A204.1 (cell line): ENCODE results near the gene HNRNPLL.

Experiments used
- FAIRE-seq: peaks from 2 replicates; lab custom pipeline; 2012; peaks lifted over from hg19 to GRCh38; lab: Jason Lieb, UNC

HNRNPLL gene

GRCh38 chr2:38592951-38593350, 9.8 kb downstream of the HNRNPLL start:
- no peak for FAIRE-seq

- no peak for FAIRE-seq
Measured at GRCh38 chr2:38591152-38591551, 11.6 kb downstream of the HNRNPLL start.

GRCh38 chr2:38590053-38590452, 12.7 kb downstream of the HNRNPLL start:
- FAIRE-seq = no peak

GRCh38 chr2:38586931-38587330, 15.8 kb downstream of the HNRNPLL start:
- no peak for FAIRE-seq

DNA sequence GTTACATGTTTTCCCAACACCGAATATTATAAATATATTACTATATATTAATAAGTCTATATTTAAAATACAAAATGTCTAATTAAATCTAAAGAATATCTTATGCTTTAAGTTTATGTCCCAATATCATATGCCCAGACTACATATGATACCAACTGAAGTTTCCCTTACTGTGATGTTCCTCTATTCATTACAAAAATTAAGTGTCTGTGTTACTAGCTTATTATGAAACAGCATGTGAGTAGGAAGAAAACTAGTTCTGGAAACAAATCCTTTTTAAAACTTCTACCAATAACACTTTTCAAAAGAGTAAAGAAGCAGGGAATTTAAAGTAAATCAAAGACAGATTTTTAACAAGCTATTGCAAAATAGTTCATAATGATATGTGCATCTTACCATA, 17.8 kb downstream of the HNRNPLL start:
- FAIRE-seq = no peak

DNA sequence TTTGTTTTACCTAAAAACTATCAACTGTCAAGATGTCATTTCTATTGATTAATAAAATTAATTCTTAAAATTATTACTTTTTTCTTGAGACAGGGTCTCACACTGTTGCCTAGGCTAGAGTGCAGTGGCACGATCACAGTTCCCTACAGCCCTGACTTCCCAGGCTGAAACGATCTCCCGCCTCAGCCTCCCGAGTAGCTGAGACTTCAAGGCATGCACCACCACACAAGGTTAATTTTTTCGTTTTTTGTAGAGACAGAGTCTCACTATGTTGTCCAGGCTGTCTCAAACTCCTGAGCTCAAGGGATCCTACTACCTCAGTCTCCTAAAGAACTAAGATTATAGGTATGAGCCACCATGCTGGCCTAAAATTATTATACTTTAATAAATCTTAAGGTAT, 18.7 kb downstream of the HNRNPLL start:
- no peak for FAIRE-seq

- no peak for FAIRE-seq
Measured at GRCh38 chr2:38583524-38583923, 19.2 kb downstream of the HNRNPLL start.

DNA sequence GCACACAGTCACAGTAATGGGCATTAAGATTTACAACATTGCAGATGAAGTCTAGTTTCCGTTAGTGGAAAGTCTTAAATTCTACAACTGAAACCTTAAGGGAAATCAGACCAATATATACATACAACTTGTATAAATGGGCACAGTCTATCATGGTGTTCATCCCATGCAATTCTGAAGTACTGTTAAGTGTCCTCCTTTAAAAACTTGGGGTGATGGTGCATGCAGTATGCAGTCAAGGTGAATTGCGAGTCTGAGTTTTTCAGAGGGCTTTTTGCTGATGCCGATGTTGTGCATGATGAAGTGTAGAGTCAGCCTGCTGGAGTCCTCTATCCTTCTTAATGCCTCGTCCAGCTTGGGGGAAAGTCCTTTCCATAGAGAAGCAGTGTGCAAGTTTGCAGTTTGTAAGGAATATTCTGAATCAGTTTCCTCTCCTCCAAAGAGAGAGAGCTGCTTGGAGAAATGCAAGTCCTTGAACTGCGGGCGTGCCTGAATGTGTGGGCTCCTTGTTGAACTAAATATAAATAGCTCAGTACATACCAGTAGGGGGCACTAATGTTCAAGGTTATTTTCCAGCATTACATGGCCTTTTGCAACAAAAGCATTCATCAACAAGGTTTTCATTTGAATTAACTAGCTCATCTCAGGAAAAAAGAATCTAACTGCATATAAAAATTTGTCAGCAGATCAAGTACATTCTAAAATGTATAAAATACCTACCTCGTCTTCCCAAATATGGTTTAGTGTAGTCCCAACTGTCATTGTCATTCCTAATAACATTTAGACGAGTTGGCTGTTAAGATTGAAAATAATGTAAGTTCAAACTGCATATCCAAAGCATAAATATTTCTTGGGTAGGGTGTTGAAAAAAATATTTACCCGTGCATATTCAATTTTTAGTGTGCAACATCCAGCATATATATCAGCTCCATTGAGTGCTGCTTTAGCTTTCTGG, 21.3 kb downstream of the HNRNPLL start:
- FAIRE-seq = peak; percentile 87

- FAIRE-seq = no peak
Measured at GRCh38 chr2:38580115-38580636, 22.6 kb downstream of the HNRNPLL start.

- no peak for FAIRE-seq
Measured at GRCh38 chr2:38578832-38579231, 23.9 kb downstream of the HNRNPLL start.

DNA sequence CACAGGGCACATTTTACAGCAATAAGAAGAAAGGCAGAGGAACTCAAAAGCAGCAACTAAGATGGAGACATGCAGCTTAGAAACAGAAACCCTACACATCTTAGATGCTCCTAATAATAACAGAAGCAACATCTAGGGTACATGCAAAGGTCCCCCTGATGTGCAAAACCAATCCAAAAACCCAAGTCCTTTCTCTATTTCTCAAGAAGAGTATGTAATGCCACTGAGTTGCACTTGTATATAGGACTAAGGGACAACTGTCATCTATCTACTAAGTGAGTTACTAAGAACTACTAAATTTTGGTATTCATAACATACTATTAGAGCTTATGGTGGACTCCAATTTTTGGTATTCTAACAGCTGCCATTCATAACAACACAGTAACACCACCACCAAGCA, 28.4 kb downstream of the HNRNPLL start:
- no peak for FAIRE-seq

DNA sequence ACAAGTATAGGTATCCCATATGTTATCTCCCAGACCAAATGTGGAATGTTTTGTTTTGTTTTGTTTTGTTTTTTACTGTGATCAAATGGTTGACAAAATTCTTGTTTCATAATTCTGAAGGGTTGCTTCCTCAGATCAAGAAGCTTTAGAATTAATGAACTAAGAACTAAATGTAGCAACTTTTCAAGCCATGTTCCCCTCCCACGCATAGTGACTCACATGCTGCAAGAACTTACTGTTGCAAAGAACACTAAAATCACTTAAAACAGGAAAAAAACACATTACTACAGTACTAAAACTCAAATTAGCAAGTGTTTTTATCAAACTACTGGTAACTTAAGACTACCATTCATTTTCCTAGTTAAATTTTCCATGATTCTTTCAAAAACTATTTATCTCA, 30.6 kb downstream of the HNRNPLL start:
- FAIRE-seq = no peak

DNA sequence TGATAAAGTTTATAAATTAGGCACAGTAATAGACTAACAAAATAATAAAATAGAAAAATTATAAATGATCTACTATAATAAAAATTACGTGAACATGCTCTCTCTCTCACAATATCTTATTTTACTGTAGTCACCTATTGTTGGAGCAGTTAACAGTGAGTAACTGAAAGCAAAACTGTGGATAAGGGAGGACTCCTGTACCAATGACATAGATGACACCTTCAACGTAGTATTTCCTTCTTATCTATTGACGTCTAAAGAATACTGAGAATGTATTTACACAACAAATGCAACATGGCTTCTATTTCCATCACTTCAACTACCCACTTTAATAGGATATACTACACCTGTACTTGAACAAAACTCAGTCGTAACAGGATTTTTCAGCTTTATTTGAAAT, 31.5 kb downstream of the HNRNPLL start:
- no peak for FAIRE-seq

GRCh38 chr2:38568724-38569436, 33.8 kb downstream of the HNRNPLL start:
- FAIRE-seq = no peak

- FAIRE-seq = no peak
Measured at GRCh38 chr2:38565333-38565732, 37.4 kb downstream of the HNRNPLL start.

- FAIRE-seq = no peak
Measured at GRCh38 chr2:38561691-38562090, 41.0 kb downstream of the HNRNPLL start.

GRCh38 chr2:38560092-38560491, 42.6 kb downstream of the HNRNPLL start:
- FAIRE-seq = no peak

DNA sequence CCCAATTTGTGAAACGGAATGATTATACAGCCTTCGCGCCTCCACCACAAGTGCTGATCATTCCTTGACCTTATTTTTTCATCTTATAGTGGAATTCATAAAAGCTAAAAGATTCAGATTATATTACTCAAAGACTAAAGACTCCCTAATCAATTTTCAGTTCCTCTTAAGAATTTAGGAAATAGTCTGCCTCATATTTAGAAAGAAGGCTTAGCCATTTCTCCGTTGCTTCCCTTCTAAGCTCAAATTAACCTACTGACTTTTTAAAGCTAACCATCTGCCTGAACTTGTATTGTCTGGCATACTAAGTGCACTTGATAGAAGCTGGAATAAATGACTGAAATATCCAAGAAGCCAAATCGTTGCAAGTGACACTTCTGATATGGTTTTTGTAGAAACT, 44.7 kb downstream of the HNRNPLL start:
- FAIRE-seq = no peak

DNA sequence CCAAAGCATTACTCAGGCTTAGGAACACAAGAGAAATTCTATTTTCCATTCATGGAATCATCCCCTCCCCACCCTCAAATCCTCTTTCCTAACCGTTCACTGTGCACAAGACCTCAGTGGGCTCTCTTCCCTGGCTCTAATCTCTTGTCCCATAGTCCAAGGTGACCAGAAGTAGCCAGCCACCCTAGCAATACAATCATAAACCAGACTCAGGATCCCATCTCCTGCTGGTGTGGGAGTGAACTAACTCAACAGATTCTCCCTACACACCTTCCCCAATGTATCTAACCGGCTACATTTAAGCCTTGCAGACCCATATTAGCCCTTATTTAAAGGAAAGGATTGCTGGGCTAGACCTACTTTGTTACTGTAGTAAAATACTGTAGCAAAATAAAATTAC, 45.5 kb downstream of the HNRNPLL start:
- no peak for FAIRE-seq

DNA sequence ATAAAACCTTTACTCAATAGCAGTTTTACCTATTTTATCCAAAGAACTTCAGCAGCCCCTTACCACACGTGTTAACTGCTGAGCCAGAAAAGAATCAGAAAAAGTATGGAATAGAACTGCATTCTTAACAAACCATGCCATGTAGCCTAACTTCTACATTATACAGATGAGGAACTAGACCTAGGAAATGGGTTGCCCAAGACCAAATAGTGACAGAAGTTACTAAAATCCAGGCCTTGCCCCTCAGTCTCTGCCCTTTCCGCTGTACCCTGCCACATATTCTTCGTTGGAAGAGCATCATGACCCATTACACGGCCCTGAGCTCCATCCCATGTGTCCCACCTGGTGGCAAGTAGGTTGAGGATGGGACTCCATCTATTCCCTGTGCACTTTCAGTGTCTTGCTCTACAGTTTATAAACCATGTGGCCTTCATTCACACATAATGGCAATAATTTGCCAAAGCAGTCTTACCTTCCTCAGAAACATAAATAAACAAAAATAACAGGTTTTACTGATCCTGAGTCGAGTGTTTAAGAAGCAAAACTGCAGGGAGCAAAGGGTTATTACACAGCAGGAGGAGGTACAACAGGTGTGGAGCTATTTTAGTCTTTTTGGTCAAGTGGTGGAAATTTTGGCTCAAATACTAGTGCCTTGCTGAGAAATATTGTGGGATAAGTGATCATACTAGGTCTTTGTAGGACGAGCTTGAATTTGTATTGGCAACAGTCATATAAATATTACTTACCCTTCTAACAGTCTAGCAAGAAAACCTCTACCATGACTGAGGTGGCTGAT, 46.5 kb downstream of the HNRNPLL start:
- FAIRE-seq = no peak

DNA sequence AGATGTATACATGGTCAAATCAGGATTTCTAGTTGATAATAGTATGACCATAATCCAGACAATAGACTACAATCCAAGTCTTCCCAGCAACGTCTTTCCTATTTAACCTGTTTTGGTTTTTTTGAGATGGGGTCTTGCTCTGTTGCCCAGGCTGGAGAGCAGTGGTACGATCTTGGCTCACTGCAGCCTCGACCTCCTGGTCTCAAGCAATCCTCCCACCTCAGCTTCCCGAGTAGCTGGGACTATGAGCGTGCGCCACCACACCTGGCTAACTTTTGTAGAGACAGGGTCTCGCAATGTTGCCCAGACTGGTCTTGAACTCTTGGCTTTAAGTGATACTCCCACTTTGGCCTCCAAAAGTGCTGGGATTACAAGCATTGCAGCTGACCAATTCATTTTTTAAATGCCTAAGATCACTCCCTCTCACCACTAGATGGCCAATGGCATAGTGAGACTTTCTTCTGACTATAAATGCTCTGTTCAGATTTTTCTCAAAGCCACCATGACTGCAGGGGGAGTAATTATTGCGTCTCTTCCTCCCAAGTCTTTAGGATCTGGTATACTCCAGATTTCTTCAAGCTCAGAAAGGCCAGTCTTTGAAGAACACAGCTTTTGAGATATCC, 47.6 kb downstream of the HNRNPLL start:
- peak; percentile 51 for FAIRE-seq

GRCh38 chr2:38553554-38553953, 49.2 kb downstream of the HNRNPLL start:
- FAIRE-seq = no peak
